Measurements from ENCODE around the gene SULT1B1. TPM values are rescaled to one million over a fixed set of nuclear protein-coding genes. Genes with fewer than 3 reads are reported as not detected.

Gene SULT1B1
- total RNA-seq, 1 donor from 2014 or later, result 0.11 TPM

DNA sequence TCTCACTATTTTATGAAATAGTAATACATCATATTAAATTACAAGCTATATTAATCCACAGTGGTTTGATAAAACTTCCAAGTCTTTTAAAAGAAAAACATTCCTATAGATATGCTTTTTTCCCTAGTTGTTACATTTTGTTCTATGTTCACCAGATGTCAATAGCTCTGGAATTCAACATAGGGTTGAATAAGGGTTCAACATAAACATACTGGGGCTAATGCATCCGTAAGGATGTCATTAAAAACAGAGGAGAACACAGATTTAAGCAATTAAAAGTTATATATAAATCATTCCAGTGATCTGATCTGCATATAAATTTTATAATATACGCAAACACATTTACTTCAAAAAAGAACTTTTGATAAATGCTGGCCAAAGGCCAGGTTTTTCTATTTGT lies 32.5 kb downstream of the SULT1B1 start:
- FAIRE-seq, result no peak
- H3K36me3 Mint-ChIP-seq (ENCODE audit: low read depth, unreplicated experiment), result no peaks in the 10 kb centered on the region
- Histone ChIP-seq H3K9ac (ENCODE audit: low read length) (no peak overlapping the region), H3K27me3 (ENCODE audit: insufficient read depth, low read length) (no peaks in the 10 kb centered on the region), H2AFZ (ENCODE audit: low read depth, low read length) (no peak overlapping the region), H3K27ac (ENCODE audit: low read depth, low read length) (no peak overlapping the region), H3K9me3 (ENCODE audit: insufficient read depth, low read depth, low read length) (no peaks in the 10 kb centered on the region), H3K4me3 (ENCODE audit: insufficient read depth, low read depth, low read length) (no peak overlapping the region), H3K79me2 (ENCODE audit: insufficient read depth, low read length) (no peaks in the 10 kb centered on the region), H3K4me1 (ENCODE audit: insufficient read depth, low read length) (no peaks in the 10 kb centered on the region), H4K20me1 (ENCODE audit: insufficient read depth, low read length) (no peaks in the 10 kb centered on the region), H3K4me2 (ENCODE audit: low read length) (no peak overlapping the region), H3K36me3 (ENCODE audit: insufficient read depth, low read length) (no peaks in the 10 kb centered on the region)
- H3K27ac Mint-ChIP-seq (ENCODE audit: unreplicated experiment), result no peak overlapping the region
- DNase-seq (ENCODE audit: low read depth), result no peak
- no peak overlapping the region for H3K4me3 Mint-ChIP-seq (ENCODE audit: unreplicated experiment)
- no peaks in the 10 kb centered on the region for H3K27me3 Mint-ChIP-seq (ENCODE audit: low read depth, unreplicated experiment)
- H3K9me3 Mint-ChIP-seq (ENCODE audit: unreplicated experiment), result peaks cover 5% of the 10 kb centered on the region
- no peaks in the 10 kb centered on the region for H3K4me1 Mint-ChIP-seq (ENCODE audit: low read depth, unreplicated experiment)
- no peak for TF ChIP-seq EZH2 (IDR thresholded peaks at IDR 0.05; ENCODE audit: insufficient read depth, low read length)
- no peak for TF ChIP-seq CTCF (IDR thresholded peaks at IDR 0.05; ENCODE audit: insufficient read depth, low read depth, low read length)

DNA sequence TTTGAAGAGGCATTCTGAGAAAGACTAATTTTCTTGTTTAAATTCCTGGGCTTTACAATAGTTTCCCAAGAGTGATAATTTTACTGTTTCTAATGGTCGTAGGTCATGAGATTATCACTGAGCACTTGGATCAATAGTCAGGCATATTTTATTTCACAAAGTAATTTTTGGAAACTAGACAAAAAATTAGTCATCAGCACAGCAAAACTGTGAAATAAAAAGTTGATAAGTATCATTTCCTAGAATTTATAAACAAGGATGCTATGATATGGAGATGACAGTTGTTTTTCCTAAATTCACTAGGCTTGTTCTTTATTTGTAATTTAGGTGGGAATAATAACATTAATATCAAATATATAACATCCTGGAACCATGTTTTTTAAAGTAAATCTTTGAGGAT lies 33.0 kb downstream of the SULT1B1 start:
- Histone ChIP-seq H3K4me2 (ENCODE audit: low read length) (no peak overlapping the region), H3K27ac (ENCODE audit: low read depth, low read length) (no peak overlapping the region), H3K9me3 (ENCODE audit: insufficient read depth, low read depth, low read length) (no peaks in the 10 kb centered on the region), H3K9ac (ENCODE audit: low read length) (no peak overlapping the region), H3K79me2 (ENCODE audit: insufficient read depth, low read length) (no peaks in the 10 kb centered on the region), H3K36me3 (ENCODE audit: insufficient read depth, low read length) (no peaks in the 10 kb centered on the region), H3K4me3 (ENCODE audit: insufficient read depth, low read depth, low read length) (no peak overlapping the region), H3K4me1 (ENCODE audit: insufficient read depth, low read length) (no peaks in the 10 kb centered on the region), H4K20me1 (ENCODE audit: insufficient read depth, low read length) (no peaks in the 10 kb centered on the region), H2AFZ (ENCODE audit: low read depth, low read length) (no peak overlapping the region), H3K27me3 (ENCODE audit: insufficient read depth, low read length) (no peaks in the 10 kb centered on the region)
- no peak for TF ChIP-seq EZH2 (IDR thresholded peaks at IDR 0.05; ENCODE audit: insufficient read depth, low read length)
- no peak for TF ChIP-seq CTCF (IDR thresholded peaks at IDR 0.05; ENCODE audit: insufficient read depth, low read depth, low read length)
- Mint-ChIP-seq H3K9me3 (ENCODE audit: unreplicated experiment) (peaks cover 5% of the 10 kb centered on the region), H3K27me3 (ENCODE audit: low read depth, unreplicated experiment) (no peaks in the 10 kb centered on the region), H3K4me1 (ENCODE audit: low read depth, unreplicated experiment) (no peaks in the 10 kb centered on the region), H3K36me3 (ENCODE audit: low read depth, unreplicated experiment) (no peaks in the 10 kb centered on the region), H3K27ac (ENCODE audit: unreplicated experiment) (no peak overlapping the region), H3K4me3 (ENCODE audit: unreplicated experiment) (no peak overlapping the region)
- no peak for FAIRE-seq
- no peak for DNase-seq (ENCODE audit: low read depth)

DNA sequence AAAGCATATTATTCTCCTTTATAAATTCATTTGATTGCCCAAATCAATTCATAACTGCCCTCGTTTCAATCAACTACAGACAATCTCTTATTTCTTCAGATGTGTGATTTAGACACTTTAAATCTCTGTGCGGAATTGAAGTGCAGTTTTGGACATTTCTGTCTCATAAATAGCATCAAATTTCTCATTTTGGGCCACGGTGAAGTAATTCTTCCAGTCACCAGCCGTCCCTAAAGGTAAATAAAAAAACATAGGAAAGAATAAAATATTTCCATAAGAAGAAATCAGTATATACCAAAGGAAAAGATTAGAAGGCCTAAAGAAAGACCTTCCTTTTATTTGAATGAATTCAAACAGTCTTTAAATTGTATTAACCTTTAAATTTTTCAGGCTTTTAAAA lies 33.4 kb downstream of the SULT1B1 start:
- H3K27me3 ChIP-seq (ENCODE audit: insufficient read depth, low read length), result no peaks in the 10 kb centered on the region
- no peaks in the 10 kb centered on the region for H3K79me2 ChIP-seq (ENCODE audit: insufficient read depth, low read length)
- TF ChIP-seq CTCF (IDR thresholded peaks at IDR 0.05; ENCODE audit: insufficient read depth, low read depth, low read length) (no peak), EZH2 (IDR thresholded peaks at IDR 0.05; ENCODE audit: insufficient read depth, low read length) (no peak)
- H3K27ac ChIP-seq (ENCODE audit: low read depth, low read length), result no peak overlapping the region
- H3K4me3 ChIP-seq (ENCODE audit: insufficient read depth, low read depth, low read length), result no peak overlapping the region
- no peaks in the 10 kb centered on the region for H3K4me1 Mint-ChIP-seq (ENCODE audit: low read depth, unreplicated experiment)
- H4K20me1 ChIP-seq (ENCODE audit: insufficient read depth, low read length), result no peaks in the 10 kb centered on the region
- FAIRE-seq (no peak), DNase-seq (ENCODE audit: low read depth) (no peak)
- no peak overlapping the region for H3K4me3 Mint-ChIP-seq (ENCODE audit: unreplicated experiment)
- H3K36me3 ChIP-seq (ENCODE audit: insufficient read depth, low read length), result no peaks in the 10 kb centered on the region
- no peaks in the 10 kb centered on the region for H3K4me1 ChIP-seq (ENCODE audit: insufficient read depth, low read length)
- no peak overlapping the region for H3K9ac ChIP-seq (ENCODE audit: low read length)
- H3K36me3 Mint-ChIP-seq (ENCODE audit: low read depth, unreplicated experiment), result no peaks in the 10 kb centered on the region
- no peak overlapping the region for H2AFZ ChIP-seq (ENCODE audit: low read depth, low read length)
- H3K4me2 ChIP-seq (ENCODE audit: low read length), result no peak overlapping the region
- H3K27ac Mint-ChIP-seq (ENCODE audit: unreplicated experiment), result no peak overlapping the region
- no peaks in the 10 kb centered on the region for H3K9me3 ChIP-seq (ENCODE audit: insufficient read depth, low read depth, low read length)
- peaks cover 5% of the 10 kb centered on the region for H3K9me3 Mint-ChIP-seq (ENCODE audit: unreplicated experiment)
- H3K27me3 Mint-ChIP-seq (ENCODE audit: low read depth, unreplicated experiment), result no peaks in the 10 kb centered on the region

Data from astrocyte (in vitro differentiated cells and primary cell).